Kidney (tissue), 14 donors: ENCODE data around the gene CCDC88C. TPM values are rescaled to one million over a fixed set of nuclear protein-coding genes. Genes with fewer than 3 reads are reported as not detected.
A peak's percentile ranks its signal among the peaks of the same experiment; 100 is the strongest.

Source experiments
- DNase-seq, 5 donors: peaks; one replicate each; pipeline ENCODE4 v3.0.0-alpha.2; 2013 to 2020
- FAIRE-seq: peaks from 2 replicates; lab custom pipeline; 2012; peaks lifted over from hg19 to GRCh38; lab: Jason Lieb, UNC
- H3K27ac ChIP-seq, 2 donors: one replicate each; pipeline ENCODE4 v1.7.0; 2013; ENCODE audit warnings: low read depth in 2 of 2, low read length in 2 of 2, inconsistent platforms in 1 of 2
- H3K27me3 ChIP-seq: one replicate; pipeline ENCODE4 v1.7.1; 2013; ENCODE audit warnings: low read length, inconsistent platforms; ENCODE audit not compliant: control insufficient read depth, insufficient read depth
- H3K36me3 ChIP-seq, 3 donors: one replicate each; pipeline versions ENCODE4 v1.7.0 to v1.7.1; 2013; ENCODE audit warnings: low read length in 3 of 3, control low read depth in 1 of 3, inconsistent platforms in 1 of 3; ENCODE audit not compliant: insufficient read depth in 3 of 3, control insufficient read depth in 2 of 3
- H3K4me1 ChIP-seq, 3 donors: one replicate each; pipeline versions ENCODE4 v1.7.0 to v1.7.1; 2013; ENCODE audit warnings: low read length in 3 of 3, inconsistent platforms in 1 of 3, low read depth in 1 of 3; ENCODE audit not compliant: control insufficient read depth in 2 of 3, insufficient read depth in 2 of 3
- H3K4me3 ChIP-seq, 3 donors: one replicate each; pipeline versions ENCODE4 v1.7.0 to v1.8.1; 2013; ENCODE audit warnings: low read length in 3 of 3, control low read depth in 1 of 3, inconsistent platforms in 1 of 3
- H3K9ac ChIP-seq, 3 donors: one replicate each; pipeline versions ENCODE4 v1.7.0 to v1.7.1; 2013; ENCODE audit warnings: low read length in 3 of 3, control low read depth in 1 of 3, inconsistent platforms in 1 of 3
- H3K9me3 ChIP-seq, 3 donors: one replicate each; pipeline versions ENCODE4 v1.7.0 to v1.7.1; 2013; ENCODE audit warnings: low read length in 3 of 3, control low read depth in 1 of 3, inconsistent platforms in 1 of 3; ENCODE audit not compliant: control insufficient read depth in 2 of 3, insufficient read depth in 1 of 3
- intact Hi-C: fragments of 100-400 bp; cut with DNase I; formaldehyde crosslinking; loops from one replicate; pipeline ENCODE4 v1.11.1; 2022
- polyA plus RNA-seq: library from polyadenylated mRNA; stranded (reverse); fragments of 350-450 nt; fragmentation: Illumina TruSeq; extraction: RNeasy Lipid Tissue Mini Kit (QIAGEN cat#74804); gene quantifications from one replicate; pipeline ENCODE4 v1.2.3, GENCODE V29; 2014; ENCODE audit warnings: low read depth, low replicate concordance; ENCODE audit not compliant: insufficient read depth
- total RNA-seq: library from RNA; stranded (reverse); fragmentation: NEBNext Ultra II Directional; extraction: Animal tissue kit (Norgen Biotek cat#: 25700); gene quantifications from one replicate; pipeline ENCODE4 v1.2.1, GENCODE V29; 2021
- TF ChIP-seq, protein P1 (sequence below): IDR thresholded peaks from 3 replicates; pipeline ENCODE4 v1.5.1; 2012; ENCODE audit warnings: mild to moderate bottlenecking, moderate library complexity, borderline replicate concordance; ENCODE audit not compliant: insufficient read depth; ENCODE audit errors: extremely low read depth
- donor health status: control.
- donor health status: control.
- donor health status: control.
- donor health status: control.
- donor health status: control.
- donor health status: DM: yes; HTN: yes; CAD: no.
- donor health status: Normal renal cell carcinoma (clear cell type).

CCDC88C gene
- total and polyA plus RNA-seq, 2 donors from 2014 or later = 6.6 to 32.8 TPM

DNA sequence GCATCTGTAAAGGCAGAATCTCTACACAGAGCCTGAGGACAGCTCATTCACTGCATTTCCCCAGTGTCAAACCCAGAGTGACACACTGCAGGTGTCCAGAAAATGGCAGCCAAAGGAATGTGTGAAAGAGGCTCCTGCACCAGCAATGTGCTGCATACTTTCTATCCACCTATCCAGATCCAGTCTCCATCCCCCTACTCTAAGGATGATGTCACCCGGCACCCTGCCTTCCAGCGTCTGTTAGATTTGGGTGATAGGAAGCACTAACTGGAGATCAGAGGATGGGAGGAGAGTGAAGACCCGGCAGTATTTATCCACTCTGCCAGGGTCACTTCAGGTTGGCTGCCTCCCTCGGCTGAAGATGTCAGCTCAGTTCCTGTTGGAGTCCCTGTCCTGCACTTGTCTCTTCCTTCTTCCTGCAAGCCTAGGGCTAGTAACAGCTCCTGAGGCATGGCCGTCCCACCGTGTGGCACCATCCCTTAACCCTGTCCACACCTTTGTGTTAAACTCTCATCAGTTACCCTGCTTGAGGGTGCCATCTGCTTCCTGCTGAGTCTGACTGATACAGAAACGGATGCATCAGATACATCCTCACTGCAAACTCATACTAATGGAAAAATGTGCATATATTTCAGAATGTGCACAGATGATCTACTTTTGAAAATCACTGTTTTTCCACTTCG, 160.2 kb downstream of the CCDC88C start:
- Histone ChIP-seq H3K9me3 (no peaks in the 10 kb centered on the region), H3K9ac (no peak overlapping the region), H3K4me1 (peaks cover 0 to 11% (median 5%) of the 10 kb centered on the region in 3 donors), H3K27me3 (no peaks in the 10 kb centered on the region), H3K36me3 (no peaks in the 10 kb centered on the region), H3K4me3 (no peak overlapping the region), H3K27ac (peak overlapping the region in 1 of 2 donors; percentile 23)
- no peak for FAIRE-seq
- TF ChIP-seq, protein P1, sequence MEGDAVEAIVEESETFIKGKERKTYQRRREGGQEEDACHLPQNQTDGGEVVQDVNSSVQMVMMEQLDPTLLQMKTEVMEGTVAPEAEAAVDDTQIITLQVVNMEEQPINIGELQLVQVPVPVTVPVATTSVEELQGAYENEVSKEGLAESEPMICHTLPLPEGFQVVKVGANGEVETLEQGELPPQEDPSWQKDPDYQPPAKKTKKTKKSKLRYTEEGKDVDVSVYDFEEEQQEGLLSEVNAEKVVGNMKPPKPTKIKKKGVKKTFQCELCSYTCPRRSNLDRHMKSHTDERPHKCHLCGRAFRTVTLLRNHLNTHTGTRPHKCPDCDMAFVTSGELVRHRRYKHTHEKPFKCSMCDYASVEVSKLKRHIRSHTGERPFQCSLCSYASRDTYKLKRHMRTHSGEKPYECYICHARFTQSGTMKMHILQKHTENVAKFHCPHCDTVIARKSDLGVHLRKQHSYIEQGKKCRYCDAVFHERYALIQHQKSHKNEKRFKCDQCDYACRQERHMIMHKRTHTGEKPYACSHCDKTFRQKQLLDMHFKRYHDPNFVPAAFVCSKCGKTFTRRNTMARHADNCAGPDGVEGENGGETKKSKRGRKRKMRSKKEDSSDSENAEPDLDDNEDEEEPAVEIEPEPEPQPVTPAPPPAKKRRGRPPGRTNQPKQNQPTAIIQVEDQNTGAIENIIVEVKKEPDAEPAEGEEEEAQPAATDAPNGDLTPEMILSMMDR = no peak
- intact Hi-C loops = no loop called here
- peak in 2 of 5 donors; percentile 23 to 51 for DNase-seq

DNA sequence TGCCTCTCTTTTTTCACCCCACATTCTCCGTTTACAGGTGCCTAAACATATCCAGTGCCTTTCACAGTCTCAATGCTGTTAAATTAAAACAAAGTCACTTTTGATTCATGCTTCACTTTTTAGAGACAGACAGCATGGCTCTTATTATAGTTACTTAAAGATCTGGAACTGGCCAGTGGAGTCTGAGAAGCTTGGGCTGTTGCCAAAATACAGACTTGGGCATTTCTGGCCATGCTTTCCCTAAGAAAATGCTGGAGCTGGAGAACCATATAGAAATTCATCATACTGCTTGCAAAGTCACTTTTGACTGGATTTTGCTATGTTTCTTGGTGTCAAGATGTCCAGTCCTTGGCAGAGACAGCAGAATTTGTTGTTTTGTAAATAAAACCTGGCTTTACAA, 161.0 kb downstream of the CCDC88C start:
- intact Hi-C loops = no loop called here
- peak in 1 of 5 donors; percentile 54 for DNase-seq
- TF ChIP-seq, protein P1 = no peak
- Histone ChIP-seq H3K4me1 (peaks cover 0 to 11% (median 5%) of the 10 kb centered on the region in 3 donors), H3K36me3 (no peaks in the 10 kb centered on the region), H3K9ac (no peak overlapping the region), H3K27me3 (no peaks in the 10 kb centered on the region), H3K4me3 (no peak overlapping the region), H3K9me3 (no peaks in the 10 kb centered on the region), H3K27ac (no peak overlapping the region)
- FAIRE-seq = no peak

DNA sequence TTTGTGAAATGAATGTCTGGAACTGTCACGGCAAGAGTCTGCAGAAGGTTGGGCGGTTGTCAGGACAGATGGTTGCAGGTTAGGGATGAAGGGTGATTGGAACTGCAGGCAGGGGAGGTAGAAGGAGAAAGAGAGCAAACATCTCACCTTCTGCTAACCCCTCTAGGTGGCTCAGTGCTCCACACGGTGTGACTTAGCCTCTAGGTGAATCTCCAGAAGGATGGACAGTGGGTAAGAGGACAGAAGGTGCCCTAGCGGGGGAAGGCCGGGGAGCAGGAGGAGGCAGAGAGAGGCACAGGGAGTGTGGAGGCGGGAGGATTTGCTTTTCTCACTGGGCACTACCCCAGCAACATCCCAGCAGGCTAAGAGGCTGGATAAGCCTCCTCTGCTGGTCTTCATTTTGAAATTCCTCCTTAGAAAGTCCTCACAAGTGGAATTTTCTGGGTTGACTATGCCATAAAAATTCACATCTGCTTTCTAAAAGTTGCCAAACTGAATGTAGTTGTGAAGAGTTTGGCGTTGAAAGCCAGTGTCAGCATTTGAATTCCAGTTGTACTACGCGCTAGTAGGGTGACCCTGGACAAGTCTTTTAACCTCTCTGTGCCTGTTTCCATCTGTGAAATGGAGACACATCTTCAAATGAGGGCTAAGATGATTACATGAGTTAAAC, 162.5 kb downstream of the CCDC88C start:
- H3K27ac ChIP-seq = no peak overlapping the region
- TF ChIP-seq, protein P1 = no peak
- intact Hi-C loops = no loop called here
- no peaks in the 10 kb centered on the region for H3K9me3 ChIP-seq
- no peaks in the 10 kb centered on the region for H3K27me3 ChIP-seq
- no peak overlapping the region for H3K9ac ChIP-seq
- H3K36me3 ChIP-seq = no peaks in the 10 kb centered on the region
- DNase-seq = no peak
- H3K4me1 ChIP-seq = peaks cover 2 to 11% (median 5%) of the 10 kb centered on the region in 3 donors
- FAIRE-seq = no peak
- no peak overlapping the region for H3K4me3 ChIP-seq
